ENCODE results near the gene VRTN. TPM values are rescaled to one million over a fixed set of nuclear protein-coding genes. Genes with fewer than 3 reads are reported as not detected.

The VRTN gene
- total and polyA plus RNA-seq, 9 of the 15 experiments (the other 6 are each of a cell fraction or from before 2014, with no cell fraction given) = 0.05 to 0.09 (median 0.06) TPM; not detected in 6

DNA sequence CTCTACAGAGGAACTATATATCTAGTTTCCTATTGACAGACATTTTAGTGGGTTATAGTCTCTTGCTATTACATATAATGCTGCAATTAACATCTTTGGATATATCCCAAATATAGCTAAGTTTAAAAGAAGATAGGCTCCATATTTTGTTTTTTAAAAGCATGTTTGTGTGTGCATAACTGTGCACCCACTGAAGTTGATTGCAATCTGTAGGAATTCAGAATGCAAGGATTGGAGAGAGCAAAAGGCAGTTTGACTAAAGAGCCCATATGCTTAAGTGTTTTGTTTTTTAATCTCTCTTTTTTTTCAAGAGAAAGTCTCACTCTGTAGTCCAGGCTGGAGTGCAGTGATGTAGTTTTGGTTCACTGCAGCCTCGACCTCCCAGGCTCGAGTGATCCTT lies 36.1 kb upstream of the VRTN start:
- ATAC-seq = no peak
- no peak overlapping the region for H3K4me3 ChIP-seq
- WGBS (ENCODE audit: insufficient coverage, low coverage, missing lambda C conversion rate) = 0% methylated on average over 2 of the region's 2 CpGs
- in situ Hi-C loops (cut with MboI) (no loop called here), intact Hi-C loops (cut with micrococcal nuclease) (no loop called here)
- H3K9me3 ChIP-seq (replicated peaks; ENCODE audit: control insufficient read depth, insufficient read depth, low read depth, low read length) = no peaks in the 10 kb centered on the region
- no peak overlapping the region for H2AFZ ChIP-seq (ENCODE audit: low read depth, low read length)
- no peaks in the 10 kb centered on the region for H3K36me3 ChIP-seq (ENCODE audit: control insufficient read depth, insufficient read depth, low read length)
- no peaks in the 10 kb centered on the region for H3K4me1 ChIP-seq (replicated peaks in 1 of 2; ENCODE audit: control insufficient read depth in 2 of 2, insufficient read depth in 2 of 2, low read length in 2 of 2)
- ChIA-PET CTCF (ENCODE audit: low intra/inter-chr PET ratio) (no interaction called here), POLR2A (no interaction called here)
- no peak for TF ChIP-seq PRDM10 (IDR thresholded peaks at IDR 0.05; ENCODE audit: partially characterized antibody)
- TF ChIP-seq ILF3 (IDR thresholded peaks at IDR 0.05; ENCODE audit: borderline replicate concordance) = no peak
- TF ChIP-seq ZNF12 (CRISPR knock-in tag; IDR thresholded peaks at IDR 0.05) = no peak
- no peak for TF ChIP-seq CEBPB (tag; IDR thresholded peaks at IDR 0.05)
- TF ChIP-seq ZNF695 (CRISPR knock-in tag; IDR thresholded peaks at IDR 0.05) = no peak
- no peak for TF ChIP-seq ZNF785 (CRISPR knock-in tag; IDR thresholded peaks at IDR 0.05)
- TF ChIP-seq ZNF764 (CRISPR knock-in tag; IDR thresholded peaks at IDR 0.05; ENCODE audit: low read depth) = no peak
- TF ChIP-seq HNRNPH1 (optimal IDR thresholded peaks at IDR 0.05; ENCODE audit: low read depth, low read length) = no peak
- TF ChIP-seq KAT7 (CRISPR knock-in tag; IDR thresholded peaks at IDR 0.05; ENCODE audit: borderline replicate concordance) = no peak
- no peak for TF ChIP-seq HMGN3 (IDR thresholded peaks at IDR 0.05; ENCODE audit: borderline replicate concordance, extremely low read depth, insufficient read length, low read depth, low read length)
- TF ChIP-seq ZBED1 (IDR thresholded peaks at IDR 0.05) = no peak
- TF ChIP-seq BCOR (IDR thresholded peaks at IDR 0.05) = no peak
- no peaks in the 10 kb centered on the region for H4K20me1 ChIP-seq (replicated peaks; ENCODE audit: control insufficient read depth, insufficient read depth, low read length)
- no peak overlapping the region for H3K4me2 ChIP-seq (ENCODE audit: insufficient read depth, low read length)
- no peaks in the 10 kb centered on the region for H3K79me2 ChIP-seq (ENCODE audit: control insufficient read depth, insufficient read depth, low read length)
- no peak overlapping the region for H3K9ac ChIP-seq (ENCODE audit: insufficient read depth in 1 of 2, low read depth in 2 of 2, low read length in 2 of 2)
- BruUV-seq (replicated peaks) = no TSS peak
- no peak overlapping the region for H3K27ac ChIP-seq (ENCODE audit: extremely low read depth, low read depth, low read length)
- FAIRE-seq = no peak
- H3K9me1 ChIP-seq (ENCODE audit: control insufficient read depth, insufficient read depth, low read length) = no peaks in the 10 kb centered on the region
- peaks cover 2 to 8% of the 10 kb centered on the region in 2 experiments; a peak in 3 of 5 replicates for H3K27me3 ChIP-seq (ENCODE audit: control insufficient read depth in 2 of 2, insufficient read depth in 2 of 2, low read length in 2 of 2)
- DNase-seq (ENCODE audit: extremely low read depth in 1 of 4, low spot score in 3 of 4) = no peak
